ENCODE data around the gene TRAF4. TPM values are rescaled to one million over a fixed set of nuclear protein-coding genes. Genes with fewer than 3 reads are reported as not detected.

The TRAF4 gene
- total RNA-seq, 2 donors from 2014 or later = 92.1 to 128 TPM

GRCh38 chr17:28705728-28706334 is 38.0 kb upstream of the TRAF4 start:
- no peaks in the 10 kb centered on the region for H3K9me3 ChIP-seq
- TF ChIP-seq, protein P1, sequence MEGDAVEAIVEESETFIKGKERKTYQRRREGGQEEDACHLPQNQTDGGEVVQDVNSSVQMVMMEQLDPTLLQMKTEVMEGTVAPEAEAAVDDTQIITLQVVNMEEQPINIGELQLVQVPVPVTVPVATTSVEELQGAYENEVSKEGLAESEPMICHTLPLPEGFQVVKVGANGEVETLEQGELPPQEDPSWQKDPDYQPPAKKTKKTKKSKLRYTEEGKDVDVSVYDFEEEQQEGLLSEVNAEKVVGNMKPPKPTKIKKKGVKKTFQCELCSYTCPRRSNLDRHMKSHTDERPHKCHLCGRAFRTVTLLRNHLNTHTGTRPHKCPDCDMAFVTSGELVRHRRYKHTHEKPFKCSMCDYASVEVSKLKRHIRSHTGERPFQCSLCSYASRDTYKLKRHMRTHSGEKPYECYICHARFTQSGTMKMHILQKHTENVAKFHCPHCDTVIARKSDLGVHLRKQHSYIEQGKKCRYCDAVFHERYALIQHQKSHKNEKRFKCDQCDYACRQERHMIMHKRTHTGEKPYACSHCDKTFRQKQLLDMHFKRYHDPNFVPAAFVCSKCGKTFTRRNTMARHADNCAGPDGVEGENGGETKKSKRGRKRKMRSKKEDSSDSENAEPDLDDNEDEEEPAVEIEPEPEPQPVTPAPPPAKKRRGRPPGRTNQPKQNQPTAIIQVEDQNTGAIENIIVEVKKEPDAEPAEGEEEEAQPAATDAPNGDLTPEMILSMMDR (IDR thresholded peaks at IDR 0.05) = no peak
- H3K36me3 ChIP-seq = peaks cover 6% of the 10 kb centered on the region
- no peak overlapping the region for H3K27ac ChIP-seq
- no peak for DNase-seq
- no peak overlapping the region for H3K9ac ChIP-seq (ENCODE audit: low read depth in 2 of 2, low read length in 2 of 2)
- H3K4me3 ChIP-seq = no peak overlapping the region
- intact Hi-C loops (cut with DNase I) = no loop called here
- no peaks in the 10 kb centered on the region for H3K27me3 ChIP-seq
- no peaks in the 10 kb centered on the region for H3K4me1 ChIP-seq

DNA sequence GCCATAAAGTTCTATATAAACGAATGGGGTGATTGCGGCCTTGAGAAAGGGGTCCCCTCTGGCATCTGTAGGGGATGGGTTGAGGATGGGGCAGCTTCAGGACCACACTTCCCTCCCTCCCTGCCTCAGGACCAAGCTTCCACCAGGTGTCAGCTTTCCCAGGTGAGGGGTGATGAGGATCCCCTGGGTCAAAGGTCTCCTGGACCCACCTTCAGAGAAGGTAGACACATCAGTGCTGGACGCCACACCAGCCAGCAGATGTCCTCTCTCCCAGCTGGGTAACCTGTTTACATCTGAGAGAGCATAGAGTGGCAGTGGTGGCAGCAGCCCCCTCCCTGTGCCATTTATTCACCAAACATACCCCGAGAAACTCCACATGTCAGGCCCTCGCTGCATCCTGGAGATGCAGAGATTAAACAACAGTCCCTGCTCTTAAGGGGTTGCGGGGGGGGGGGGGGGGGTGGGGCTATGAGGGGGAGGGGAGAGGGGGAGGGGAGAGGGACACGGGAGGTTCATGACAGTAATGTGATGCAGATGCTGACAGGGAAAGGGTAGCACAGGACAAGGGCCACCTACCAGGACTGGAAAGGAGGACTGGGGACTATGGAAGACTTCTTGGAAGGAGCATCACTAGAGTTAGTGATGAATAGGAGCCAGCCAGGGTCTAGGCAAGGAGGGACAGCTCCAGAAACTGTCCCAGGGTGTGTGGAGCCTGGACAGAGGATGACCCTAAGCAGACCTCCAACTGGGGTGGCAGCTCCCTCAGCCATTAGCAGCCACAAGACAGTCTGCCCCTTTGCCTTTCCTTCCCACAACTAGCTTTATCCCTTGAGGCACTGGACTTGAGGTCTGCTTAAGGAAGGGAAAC is 37.1 kb upstream of the TRAF4 start:
- H3K9ac ChIP-seq (ENCODE audit: low read depth in 2 of 2, low read length in 2 of 2) = no peak overlapping the region
- peaks cover under 1% of the 10 kb centered on the region for H3K36me3 ChIP-seq
- TF ChIP-seq, protein P1 (IDR thresholded peaks at IDR 0.05) = no peak
- no peaks in the 10 kb centered on the region for H3K4me1 ChIP-seq
- no peak for DNase-seq
- H3K4me3 ChIP-seq = no peak overlapping the region
- intact Hi-C loops (cut with DNase I) = no loop called here
- no peaks in the 10 kb centered on the region for H3K27me3 ChIP-seq
- H3K27ac ChIP-seq = no peak overlapping the region
- no peaks in the 10 kb centered on the region for H3K9me3 ChIP-seq

GRCh38 chr17:28707339-28707720 is 36.5 kb upstream of the TRAF4 start:
- H3K36me3 ChIP-seq = no peaks in the 10 kb centered on the region
- H3K27me3 ChIP-seq = no peaks in the 10 kb centered on the region
- no peak overlapping the region for H3K4me3 ChIP-seq
- H3K9me3 ChIP-seq = no peaks in the 10 kb centered on the region
- no peak overlapping the region for H3K27ac ChIP-seq
- no peaks in the 10 kb centered on the region for H3K4me1 ChIP-seq
- intact Hi-C loops (cut with DNase I) = no loop called here
- TF ChIP-seq, protein P1 (IDR thresholded peaks at IDR 0.05) = no peak
- DNase-seq = no peak
- no peak overlapping the region for H3K9ac ChIP-seq (ENCODE audit: low read depth in 2 of 2, low read length in 2 of 2)

GRCh38 chr17:28710861-28711722 is 32.7 kb upstream of the TRAF4 start:
- H3K4me3 ChIP-seq = peak overlapping the region; percentile 56
- intact Hi-C loops (cut with DNase I) = no loop called here
- peak overlapping the region; percentile 67 to 86 for H3K9ac ChIP-seq (ENCODE audit: low read depth in 2 of 2, low read length in 2 of 2)
- TF ChIP-seq, protein P1 (IDR thresholded peaks at IDR 0.05) = no peak
- no peaks in the 10 kb centered on the region for H3K36me3 ChIP-seq
- H3K27ac ChIP-seq = peak overlapping the region; percentile 94
- H3K9me3 ChIP-seq = no peaks in the 10 kb centered on the region
- no peaks in the 10 kb centered on the region for H3K27me3 ChIP-seq
- DNase-seq = peak; percentile 95
- no peaks in the 10 kb centered on the region for H3K4me1 ChIP-seq

- TF ChIP-seq, protein P1 (IDR thresholded peaks at IDR 0.05) = no peak
- no peak for DNase-seq
- Histone ChIP-seq H3K27me3 (no peaks in the 10 kb centered on the region), H3K9me3 (no peaks in the 10 kb centered on the region), H3K36me3 (no peaks in the 10 kb centered on the region), H3K4me1 (no peaks in the 10 kb centered on the region), H3K9ac (ENCODE audit: low read depth in 2 of 2, low read length in 2 of 2) (peak within 1 kb of the TSS; percentile 67 to 86), H3K27ac (peak within 1 kb of the TSS; percentile 94), H3K4me3 (peak within 1 kb of the TSS; percentile 56)
- intact Hi-C loops (cut with DNase I) = no loop called here
These were observed 32.1 kb upstream of the TRAF4 start, which contains the start of gene PROCA1 for GRCh38 chr17:28711723-28712031. PROCA1 (minus strand) TSS chr17:28711888; CDS start chr17:28711660, 228 bp downstream.

Data from colonic mucosa (tissue), 4 donors.